Measurements from ENCODE around the gene R3HDM2.

Gene R3HDM2

DNA sequence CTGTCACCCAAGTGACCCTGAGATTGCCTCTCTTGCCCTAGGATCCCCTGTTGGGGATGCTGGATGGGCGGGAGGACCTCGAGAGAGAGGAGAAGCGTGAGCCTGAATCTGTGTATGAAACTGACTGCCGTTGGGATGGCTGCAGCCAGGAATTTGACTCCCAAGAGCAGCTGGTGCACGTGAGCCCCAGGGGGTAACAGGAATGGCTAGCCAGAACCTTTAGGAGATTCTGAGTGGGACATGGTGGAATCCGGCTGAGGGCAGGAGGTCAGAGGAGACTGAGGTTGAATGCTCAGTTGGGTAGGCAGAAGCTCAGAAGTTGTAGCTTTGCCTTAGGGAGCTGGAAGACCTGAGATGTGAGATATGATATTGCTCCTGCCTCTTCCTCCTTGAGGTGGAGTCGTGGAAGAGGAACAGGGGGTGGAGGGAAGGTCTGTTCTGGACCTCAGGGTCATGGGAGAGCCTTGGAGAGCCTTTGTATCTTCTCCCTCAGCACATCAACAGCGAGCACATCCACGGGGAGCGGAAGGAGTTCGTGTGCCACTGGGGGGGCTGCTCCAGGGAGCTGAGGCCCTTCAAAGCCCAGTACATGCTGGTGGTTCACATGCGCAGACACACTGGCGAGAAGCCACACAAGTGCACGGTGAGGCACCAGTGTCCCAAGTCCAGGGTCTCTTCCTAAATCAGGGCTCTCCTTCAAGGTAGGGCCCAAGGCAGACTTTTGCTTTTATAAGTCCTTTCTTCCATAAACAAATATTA, 35.1 kb upstream of the R3HDM2 start:
- DNase-seq = no peak

DNA sequence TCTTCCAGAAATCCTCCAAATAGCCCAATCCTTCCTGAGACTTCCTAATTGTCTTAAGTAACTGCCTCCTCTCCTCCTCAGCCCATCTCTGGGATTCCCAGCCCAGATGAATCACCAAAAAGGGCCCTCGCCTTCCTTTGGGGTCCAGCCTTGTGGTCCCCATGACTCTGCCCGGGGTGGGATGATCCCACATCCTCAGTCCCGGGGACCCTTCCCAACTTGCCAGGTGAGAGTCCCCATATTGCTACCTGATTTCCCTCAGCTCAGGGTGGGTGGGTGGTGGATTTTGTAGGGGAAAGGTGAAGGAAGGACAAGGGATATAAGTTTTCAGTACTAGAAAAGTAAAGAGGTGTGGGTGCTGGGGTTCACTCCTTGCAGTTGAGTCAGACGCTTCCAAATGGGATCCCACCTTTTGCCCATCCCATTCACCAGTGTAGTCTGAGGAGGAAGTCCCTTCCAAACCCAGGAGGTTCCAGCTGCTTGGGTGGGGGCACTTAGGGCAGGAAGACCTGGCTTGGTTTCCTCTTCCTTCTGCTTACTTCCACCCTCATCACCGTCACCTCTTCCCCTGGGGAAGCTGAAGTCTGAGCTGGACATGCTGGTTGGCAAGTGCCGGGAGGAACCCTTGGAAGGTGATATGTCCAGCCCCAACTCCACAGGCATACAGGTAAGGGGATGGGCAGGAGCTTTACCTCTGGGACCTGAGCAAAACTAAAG, 34.3 kb upstream of the R3HDM2 start:
- DNase-seq = no peak

DNA sequence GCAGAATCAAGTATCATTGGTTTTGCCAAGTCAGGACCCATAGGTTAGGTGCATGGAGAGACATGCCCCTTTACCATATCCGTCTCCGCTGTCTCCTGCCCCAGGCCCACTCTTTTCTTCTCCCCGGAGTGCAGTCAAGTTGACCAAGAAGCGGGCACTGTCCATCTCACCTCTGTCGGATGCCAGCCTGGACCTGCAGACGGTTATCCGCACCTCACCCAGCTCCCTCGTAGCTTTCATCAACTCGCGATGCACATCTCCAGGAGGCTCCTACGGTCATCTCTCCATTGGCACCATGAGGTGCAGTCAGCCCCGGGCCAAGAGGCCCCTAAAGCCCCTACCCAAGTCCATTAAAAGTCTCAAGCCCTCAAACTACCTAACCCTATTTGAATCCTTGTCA, 33.7 kb upstream of the R3HDM2 start:
- no peak for DNase-seq

DNA sequence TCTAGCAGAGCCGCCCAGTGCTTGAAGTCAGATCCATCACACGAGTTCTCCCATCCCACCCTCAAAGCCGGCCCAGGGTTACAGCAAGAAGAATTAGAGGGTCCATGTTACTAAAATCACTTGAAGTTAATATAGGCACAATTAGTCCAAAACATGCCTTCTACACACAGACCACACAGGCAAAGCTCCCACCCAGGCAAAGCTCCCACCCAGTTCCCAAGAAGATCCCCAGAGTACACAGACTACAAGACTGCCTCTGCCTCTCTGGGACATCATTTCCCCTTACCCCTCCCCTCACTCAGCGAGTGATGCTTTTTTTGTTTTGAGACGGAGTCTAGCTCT, 32.0 kb upstream of the R3HDM2 start:
- no peak for DNase-seq

DNA sequence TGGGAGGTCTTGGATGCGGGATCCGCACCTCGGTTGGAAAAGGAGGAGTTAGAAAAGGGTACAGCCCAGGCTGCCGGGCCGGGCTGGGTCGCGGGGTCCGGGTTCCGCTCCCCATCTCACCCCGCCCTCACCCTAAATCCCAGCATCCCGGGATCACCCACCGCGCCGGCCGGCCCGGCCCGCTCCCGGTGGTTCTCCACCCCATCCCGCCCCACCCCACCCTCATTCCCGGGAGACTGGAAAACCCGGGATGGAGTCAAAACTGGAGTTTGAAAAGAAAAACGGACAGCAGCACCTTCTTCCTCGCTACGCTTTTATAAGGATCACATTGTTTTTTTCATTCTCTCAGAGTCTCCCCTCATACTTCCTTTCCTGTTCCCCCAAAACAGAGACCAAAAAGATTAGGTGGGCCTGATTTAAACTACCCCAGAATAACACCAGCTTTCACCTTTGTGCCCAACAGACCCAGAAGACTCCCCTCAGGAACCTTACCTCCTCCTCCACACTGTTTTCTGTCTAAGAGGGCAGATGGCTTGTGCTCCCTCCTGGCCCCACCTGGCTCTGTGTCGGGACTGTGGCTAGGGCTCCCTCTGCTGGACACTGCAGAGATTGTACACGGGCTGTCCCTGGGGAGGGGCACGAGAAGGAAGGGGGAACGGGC, 31.5 kb upstream of the R3HDM2 start:
- peak; percentile 64 to 87 (median 81) for DNase-seq

DNA sequence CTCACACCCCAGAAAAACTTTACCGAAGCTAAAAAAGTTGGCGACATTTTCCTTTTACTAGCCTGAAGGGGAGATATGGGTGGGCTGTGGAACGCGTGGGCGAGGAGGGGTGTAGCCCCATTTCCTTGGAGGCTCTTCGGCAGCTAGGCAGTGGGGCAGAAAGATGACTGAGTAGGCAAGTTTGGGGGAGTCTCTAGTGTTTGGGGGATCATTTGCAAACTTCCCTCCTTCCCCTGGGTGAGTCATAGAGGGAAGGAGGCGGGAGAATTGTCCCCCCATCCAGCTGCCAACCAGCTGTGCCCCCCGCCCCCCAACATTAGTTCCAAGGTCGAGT, 31.0 kb upstream of the R3HDM2 start:
- no peak for DNase-seq

DNA sequence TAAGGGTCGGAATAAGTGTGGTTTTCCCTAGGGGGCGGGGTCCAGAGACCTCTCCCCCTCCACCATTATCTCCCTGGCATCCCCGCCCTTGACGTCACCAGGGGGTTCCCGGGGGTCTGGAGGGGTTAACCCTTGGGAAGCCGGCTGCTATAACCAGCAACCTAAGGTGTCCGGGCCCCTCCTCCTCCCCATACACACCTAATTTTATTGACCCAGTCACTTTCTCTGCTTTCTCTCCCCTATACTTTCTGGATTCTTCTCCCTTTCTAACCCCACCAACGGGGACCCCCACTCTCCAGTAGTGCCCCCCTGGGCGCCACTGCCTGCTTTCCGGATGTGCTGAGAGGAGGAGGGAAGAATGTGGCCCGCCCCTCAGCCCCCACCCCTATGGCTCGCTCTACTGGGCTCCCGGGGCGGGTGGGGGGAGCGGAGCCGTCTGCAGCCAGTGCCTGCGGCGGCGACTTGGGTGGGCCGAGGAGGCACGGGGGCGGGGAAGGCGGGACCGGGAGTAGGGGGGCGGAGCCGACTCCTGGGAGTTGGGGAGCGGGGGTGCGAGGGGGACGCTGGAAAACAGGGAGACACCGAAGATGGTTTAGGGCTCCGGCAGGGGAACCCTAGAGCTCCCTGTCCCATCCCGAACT, 30.6 kb upstream of the R3HDM2 start:
- DNase-seq = peak in 1 of 5 experiments; percentile 33

DNA sequence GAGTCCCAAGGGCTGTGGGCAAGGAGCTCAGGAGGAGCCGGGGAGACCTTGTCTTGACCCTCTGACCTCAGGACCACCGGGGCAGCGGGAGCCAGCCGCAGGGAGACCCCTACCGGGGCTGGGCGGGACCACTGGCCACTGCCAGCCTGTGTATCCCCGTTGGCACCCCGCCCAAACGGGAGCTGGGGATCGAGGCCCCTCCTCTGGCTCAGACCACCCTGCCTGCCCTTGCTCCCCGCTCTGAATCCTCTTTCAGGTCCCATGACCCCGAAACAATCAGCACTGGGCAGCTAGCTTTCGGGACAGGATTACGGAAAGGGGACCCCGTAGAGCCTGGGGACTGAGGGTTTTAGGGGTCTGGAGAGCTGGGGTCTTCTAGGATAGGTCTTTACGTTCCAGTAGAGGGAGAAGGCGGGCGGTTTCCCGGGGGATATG, 30.0 kb upstream of the R3HDM2 start:
- no peak for DNase-seq

DNA sequence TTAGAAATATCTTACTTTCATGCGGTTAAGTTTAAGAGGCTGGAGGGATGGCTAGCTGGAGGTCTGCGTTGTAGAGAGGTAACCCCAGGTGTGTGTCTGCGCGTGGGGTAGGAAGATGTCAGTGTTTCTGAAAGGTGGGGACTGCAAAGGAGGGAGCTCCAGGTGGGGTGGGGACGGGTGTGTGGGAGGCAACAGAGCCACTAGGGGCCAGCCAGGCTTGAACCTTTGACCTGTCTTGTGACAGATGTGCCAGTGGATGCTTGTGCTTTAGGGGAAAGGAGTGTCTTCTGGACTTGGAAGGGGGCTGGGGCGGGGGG, 29.6 kb upstream of the R3HDM2 start:
- DNase-seq = peak in 1 of 5 experiments; percentile 31

DNA sequence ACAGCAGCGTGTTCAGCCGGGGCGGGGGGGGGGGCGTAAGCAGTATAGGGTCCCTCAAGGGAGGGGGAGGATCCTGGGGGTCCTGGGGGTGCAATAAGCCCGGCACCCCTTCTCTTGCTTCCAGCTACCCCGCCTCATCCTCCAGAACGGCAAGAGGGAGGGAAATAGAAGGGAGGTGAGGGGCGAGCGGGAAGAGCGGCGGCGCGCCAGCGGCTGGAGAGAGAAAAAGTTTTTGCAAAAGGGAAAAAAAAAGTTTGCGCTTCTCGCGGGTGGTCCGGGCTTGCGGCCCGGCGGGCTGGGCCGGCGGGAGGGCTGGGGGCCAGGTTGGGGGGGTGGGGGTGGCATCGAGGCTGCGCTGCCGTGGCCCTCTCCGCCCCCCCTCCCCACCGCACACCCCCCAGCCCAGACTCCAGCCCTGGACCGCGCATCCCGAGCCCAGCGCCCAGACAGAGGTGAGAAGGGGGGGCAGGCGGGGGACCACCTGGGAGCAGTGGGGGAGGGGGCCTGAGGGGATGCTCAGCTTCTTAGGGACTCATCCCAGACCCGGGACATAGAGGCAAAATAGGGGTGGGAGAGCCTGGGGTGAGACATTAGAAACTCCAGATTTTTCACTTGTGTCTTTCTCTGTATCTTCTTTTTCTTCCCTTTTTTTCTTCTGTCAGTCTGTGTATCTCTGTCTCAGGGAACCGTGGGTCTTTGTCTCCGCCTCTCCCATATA, 29.1 kb upstream of the R3HDM2 start, which contains the start of gene GLI1:
GLI1 (plus strand) TSS at position 36 of the 718 bp plus-strand sequence. CDS start 3,907 bp downstream, outside the sequence.
- no peak for DNase-seq

DNA sequence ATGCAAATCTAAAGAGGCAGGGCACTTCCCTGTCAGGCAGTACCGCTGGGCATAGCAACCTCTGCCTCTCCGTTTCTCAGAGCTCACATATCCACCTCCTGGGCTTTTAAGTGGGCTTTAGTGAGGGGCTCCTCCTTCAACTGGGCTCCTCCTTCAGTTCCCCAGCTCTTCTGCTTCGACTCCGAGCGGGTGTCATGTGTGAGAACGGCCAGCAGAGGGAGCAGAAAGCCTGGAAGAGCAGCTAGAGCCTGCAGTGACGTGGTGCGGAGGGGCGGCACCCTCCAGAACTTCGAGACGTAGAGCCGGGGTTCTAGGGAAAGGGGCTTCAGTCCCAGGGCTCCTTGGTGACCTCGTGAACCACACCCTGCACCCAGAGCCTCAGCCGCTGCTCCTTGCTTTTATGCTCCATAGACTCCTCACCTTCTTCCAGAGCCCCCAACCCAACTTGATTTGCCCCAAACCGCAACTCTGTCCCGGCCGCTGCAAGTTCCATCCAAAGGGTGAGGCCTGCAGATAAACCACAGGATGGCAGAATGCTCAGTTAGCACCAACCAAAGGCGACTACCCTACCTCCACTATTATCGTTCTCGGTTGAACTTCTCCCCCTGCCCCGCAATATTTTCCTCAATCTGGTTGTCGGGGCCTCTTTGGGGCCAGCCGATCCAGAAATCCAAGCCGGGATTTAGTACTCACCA, 28.4 kb upstream of the R3HDM2 start:
- peak; percentile 67 to 95 (median 88) for DNase-seq

DNA sequence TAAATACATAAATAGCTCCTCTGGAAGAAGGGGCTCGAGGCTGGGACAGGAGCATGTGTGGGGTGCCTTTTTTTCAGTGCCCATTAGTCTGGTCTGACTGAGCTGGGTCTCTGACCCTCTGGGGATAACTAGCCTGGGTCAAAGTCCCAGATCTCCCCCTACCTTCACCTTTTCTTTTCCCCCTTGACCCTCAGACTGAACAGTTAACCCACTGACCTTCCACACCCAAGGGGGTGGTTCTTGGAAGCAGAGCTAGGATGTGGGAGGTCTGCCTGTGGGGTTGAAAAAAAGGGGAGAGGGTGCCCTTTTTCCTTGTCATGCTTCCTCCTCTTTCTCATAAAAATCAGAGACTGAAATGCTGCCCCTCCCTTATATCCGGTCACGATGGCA, 27.8 kb upstream of the R3HDM2 start:
- DNase-seq = no peak

DNA sequence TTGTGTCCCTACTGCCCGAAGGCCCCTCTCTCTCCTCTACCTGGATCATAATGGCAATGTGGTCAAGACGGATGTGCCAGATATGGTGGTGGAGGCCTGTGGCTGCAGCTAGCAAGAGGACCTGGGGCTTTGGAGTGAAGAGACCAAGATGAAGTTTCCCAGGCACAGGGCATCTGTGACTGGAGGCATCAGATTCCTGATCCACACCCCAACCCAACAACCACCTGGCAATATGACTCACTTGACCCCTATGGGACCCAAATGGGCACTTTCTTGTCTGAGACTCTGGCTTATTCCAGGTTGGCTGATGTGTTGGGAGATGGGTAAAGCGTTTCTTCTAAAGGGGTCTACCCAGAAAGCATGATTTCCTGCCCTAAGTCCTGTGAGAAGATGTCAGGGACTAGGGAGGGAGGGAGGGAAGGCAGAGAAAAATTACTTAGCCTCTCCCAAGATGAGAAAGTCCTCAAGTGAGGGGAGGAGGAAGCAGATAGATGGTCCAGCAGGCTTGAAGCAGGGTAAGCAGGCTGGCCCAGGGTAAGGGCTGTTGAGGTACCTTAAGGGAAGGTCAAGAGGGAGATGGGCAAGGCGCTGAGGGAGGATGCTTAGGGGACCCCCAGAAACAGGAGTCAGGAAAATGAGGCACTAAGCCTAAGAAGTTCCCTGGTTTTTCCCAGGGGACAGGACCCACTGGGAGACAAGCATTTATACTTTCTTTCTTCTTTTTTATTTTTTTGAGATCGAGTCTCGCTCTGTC, 26.1 kb upstream of the R3HDM2 start:
- no peak for DNase-seq

DNA sequence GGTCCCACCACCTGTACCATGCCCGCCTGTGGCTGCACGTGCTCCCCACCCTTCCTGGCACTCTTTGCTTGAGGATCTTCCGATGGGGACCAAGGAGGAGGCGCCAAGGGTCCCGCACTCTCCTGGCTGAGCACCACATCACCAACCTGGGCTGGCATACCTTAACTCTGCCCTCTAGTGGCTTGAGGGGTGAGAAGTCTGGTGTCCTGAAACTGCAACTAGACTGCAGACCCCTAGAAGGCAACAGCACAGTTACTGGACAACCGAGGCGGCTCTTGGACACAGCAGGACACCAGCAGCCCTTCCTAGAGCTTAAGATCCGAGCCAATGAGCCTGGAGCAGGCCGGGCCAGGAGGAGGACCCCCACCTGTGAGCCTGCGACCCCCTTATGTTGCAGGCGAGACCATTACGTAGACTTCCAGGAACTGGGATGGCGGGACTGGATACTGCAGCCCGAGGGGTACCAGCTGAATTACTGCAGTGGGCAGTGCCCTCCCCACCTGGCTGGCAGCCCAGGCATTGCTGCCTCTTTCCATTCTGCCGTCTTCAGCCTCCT, 25.4 kb upstream of the R3HDM2 start:
- DNase-seq = peak in 3 of 5 experiments; percentile 14 to 67 (median 19)

DNA sequence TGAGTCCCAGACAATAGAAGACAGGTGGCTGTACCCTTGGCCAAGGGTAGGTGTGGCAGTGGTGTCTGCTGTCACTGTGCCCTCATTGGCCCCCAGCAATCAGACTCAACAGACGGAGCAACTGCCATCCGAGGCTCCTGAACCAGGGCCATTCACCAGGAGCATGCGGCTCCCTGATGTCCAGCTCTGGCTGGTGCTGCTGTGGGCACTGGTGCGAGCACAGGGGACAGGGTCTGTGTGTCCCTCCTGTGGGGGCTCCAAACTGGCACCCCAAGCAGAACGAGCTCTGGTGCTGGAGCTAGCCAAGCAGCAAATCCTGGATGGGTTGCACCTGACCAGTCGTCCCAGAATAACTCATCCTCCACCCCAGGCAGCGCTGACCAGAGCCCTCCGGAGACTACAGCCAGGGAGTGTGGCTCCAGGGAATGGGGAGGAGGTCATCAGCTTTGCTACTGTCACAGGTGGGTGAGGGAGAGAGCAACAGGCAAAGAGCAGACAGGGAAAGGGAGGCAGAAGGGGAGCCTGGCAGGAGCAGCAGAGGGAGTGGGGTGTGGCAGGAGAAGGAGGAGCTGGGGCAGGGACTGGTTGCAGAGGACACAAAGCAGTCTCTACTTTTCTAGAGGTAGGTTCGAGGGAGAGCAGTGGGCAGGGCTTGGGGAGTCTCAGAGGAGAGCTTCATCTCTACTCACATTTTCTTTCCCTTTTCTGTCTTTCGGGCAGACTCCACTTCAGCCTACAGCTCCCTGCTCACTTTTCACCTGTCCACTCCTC, 24.7 kb upstream of the R3HDM2 start:
- DNase-seq = no peak

DNA sequence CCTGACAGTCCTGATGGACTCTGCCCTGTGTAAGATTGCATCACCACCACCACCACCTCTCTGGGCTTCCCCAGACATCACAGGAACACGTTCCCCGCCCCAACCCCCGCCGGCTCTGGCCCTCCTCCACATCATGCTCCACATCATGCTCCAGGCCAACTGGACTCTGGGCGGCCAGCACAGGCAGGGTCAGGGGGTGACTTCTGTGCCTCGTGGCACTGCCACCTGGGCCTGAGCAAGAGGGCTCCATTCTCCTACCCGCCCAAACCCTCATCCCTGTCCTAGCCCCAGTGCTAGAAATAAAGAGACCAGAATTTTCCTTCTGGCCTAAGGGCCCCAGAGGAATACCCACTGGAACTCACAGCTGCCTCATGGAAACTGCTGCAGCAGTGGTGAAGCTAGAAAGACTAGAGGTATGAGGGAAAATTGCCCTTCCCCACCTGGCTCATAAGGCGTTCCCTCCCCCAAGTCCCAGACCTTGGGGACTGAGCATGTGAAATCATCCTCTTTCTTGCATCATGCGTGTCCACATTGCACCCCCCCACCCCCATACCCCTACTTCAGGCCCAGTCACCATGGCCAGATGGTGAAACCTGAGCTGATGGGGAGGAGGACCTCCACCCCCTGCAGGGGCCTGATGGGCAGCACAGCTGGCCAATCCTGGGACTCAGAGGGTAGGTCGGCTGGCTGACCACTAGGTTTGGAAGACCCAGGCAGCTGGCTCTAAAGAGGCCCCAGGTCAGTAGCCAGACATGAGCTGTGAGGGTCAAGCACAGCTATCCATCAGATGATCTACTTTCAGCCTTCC, 23.9 kb upstream of the R3HDM2 start, which contains the start of gene INHBE:
INHBE (plus strand) TSS at position 742 of the 808 bp plus-strand sequence. CDS start 230 bp downstream, outside the sequence.
- no peak for DNase-seq

DNA sequence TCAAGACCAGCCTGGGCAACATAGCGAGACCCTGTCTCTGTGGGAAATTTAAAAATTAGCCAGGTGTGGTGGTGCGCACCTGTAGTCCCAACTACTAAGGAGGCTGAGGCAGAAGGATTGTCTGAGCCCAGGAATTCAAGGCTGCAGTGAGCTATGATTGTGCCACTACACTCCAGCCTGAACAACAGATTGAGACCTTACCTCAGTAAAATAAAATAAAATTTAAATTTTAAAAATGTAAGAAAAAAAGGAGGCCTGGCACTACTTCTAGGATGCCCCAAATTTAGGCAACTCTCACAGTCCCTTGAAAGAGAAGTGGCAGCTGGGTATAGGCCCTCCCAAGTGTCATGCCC, 23.3 kb upstream of the R3HDM2 start:
- no peak for DNase-seq

DNA sequence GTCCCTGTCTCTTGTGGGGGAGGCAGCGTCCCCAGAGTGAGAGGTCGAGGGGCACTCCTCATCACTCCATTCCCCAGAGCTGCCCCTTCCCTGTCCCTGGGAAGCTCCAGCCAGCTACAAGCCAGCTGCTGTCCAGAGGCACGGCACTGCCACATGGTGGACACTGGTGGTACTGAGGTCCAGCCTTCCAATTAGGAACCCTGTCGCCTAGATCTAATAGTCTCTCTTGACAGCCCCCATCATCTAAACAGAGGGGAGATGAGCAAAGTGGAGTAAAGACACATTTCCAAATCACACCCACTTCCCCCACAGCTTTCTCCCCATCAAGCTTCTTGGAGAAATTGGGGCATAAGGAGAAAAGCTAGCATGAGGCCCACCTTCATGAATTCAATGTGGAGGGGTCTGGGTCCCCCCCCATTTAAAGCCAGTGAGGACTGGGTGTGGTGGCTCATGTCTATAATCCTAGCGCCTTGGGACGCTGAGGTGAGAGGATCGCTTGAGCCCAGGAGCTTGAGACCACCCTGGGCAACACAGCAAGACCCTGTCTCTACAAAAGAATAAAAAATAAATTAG, 22.2 kb upstream of the R3HDM2 start:
- DNase-seq = peak in 1 of 5 experiments; percentile 37
